ENCODE results near the gene CDK9. TPM values are rescaled to one million over a fixed set of nuclear protein-coding genes. Genes with fewer than 3 reads are reported as not detected.

CDK9 gene
- total RNA-seq, 1 experiment from 2014 or later = 37.3 TPM

- TF ChIP-seq CTCF (conservative IDR thresholded peaks at IDR 0.05; ENCODE audit: low read depth, low read length) (no peak), EZH2phosphoT487 (IDR thresholded peaks at IDR 0.05; ENCODE audit: borderline replicate concordance, low read length) (no peak), EZH2 (IDR thresholded peaks at IDR 0.05; ENCODE audit: low read length, unreplicated experiment) (no peak)
- H3F3A ChIP-seq (ENCODE audit: low read length, unreplicated experiment) = no peaks in the 10 kb centered on the region
- CTCF ChIA-PET = no interaction called here
- no peak overlapping the region for H3K9ac ChIP-seq (ENCODE audit: low read length)
- peaks cover 4% of the 10 kb centered on the region; the same call in 1 of the 2 replicates for H3K4me1 ChIP-seq (ENCODE audit: insufficient read depth, low read length)
- no peaks in the 10 kb centered on the region for H3K79me2 ChIP-seq (ENCODE audit: low read length)
- intact Hi-C loops (cut with micrococcal nuclease) = no loop called here
- no peak overlapping the region for H3K4me2 ChIP-seq (ENCODE audit: low read length)
- POLR2A ChIA-PET (ENCODE audit: unreplicated experiment) = no interaction called here
- ATAC-seq (no peak), DNase-seq (no peak)
- H3K9me3 ChIP-seq (ENCODE audit: low read length) = no peaks in the 10 kb centered on the region
- no peaks in the 10 kb centered on the region for H3K27me3 ChIP-seq (ENCODE audit: low read length)
- no peak overlapping the region for H2AFZ ChIP-seq (ENCODE audit: low read length)
- H3K9me2 ChIP-seq (replicated peaks; ENCODE audit: low read length) = no peaks in the 10 kb centered on the region
- no peak overlapping the region for H3K27ac ChIP-seq (ENCODE audit: low read length)
- H3K4me3 ChIP-seq (ENCODE audit: low read length) = no peak overlapping the region
- no TSS peak for BruUV-seq (replicated peaks)
- no peaks in the 10 kb centered on the region for H4K20me1 ChIP-seq (ENCODE audit: low read length)
- H3K36me3 ChIP-seq (ENCODE audit: low read depth, low read length) = no peaks in the 10 kb centered on the region
Observed at GRCh38 chr9:127769101-127769500, 16.7 kb upstream of the CDK9 start.

DNA sequence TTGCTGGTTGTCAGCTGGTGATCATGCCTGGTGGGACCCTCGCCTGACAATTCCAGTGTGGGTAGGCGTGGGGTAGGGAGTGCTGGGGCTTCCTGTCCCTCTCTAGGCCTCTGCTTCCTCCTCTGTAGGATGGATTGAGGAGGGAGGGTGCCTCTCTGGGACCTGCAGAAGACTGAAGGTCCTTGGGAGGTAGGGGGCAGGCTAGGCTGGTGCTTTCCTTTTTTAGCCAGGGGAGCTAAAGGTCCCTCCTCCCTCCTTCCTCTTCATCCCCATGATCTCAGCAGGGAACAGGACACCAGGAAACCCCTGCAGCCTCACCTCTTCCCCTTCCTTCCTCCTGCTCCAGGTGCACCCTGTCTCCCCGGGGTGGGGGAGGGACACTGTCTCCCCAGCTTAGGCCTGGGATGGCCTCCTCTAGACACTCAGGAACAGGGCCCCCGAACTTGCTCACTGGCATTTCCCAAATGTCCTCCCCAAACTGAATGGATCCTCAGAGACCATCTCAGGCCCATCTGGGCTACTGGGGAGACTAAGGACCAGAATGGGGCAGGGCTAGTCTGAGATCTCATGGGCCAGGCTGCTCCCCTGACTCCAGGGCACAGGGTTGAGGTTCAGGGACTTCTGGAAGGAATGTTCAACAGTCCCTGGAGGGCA is 15.8 kb upstream of the CDK9 start:
- H3K27ac ChIP-seq (ENCODE audit: low read length) = no peak overlapping the region
- no peak for ATAC-seq

More for the DNA sequence above, 15.8 kb upstream of the CDK9 start:
- H3K4me2 ChIP-seq (ENCODE audit: low read length) = peak overlapping the region; percentile 91; the same call in 1 of the 2 replicates
- H3K9me3 ChIP-seq (ENCODE audit: low read length) = no peaks in the 10 kb centered on the region
- ChIA-PET CTCF (no interaction called here), POLR2A (ENCODE audit: unreplicated experiment) (no interaction called here)
- no peak overlapping the region for H2AFZ ChIP-seq (ENCODE audit: low read length)
- TF ChIP-seq EZH2phosphoT487 (IDR thresholded peaks at IDR 0.05; ENCODE audit: borderline replicate concordance, low read length) = no peak
- no peak for TF ChIP-seq EZH2 (IDR thresholded peaks at IDR 0.05; ENCODE audit: low read length, unreplicated experiment)
- no peak for TF ChIP-seq CTCF (conservative IDR thresholded peaks at IDR 0.05; ENCODE audit: low read depth, low read length)
- no peaks in the 10 kb centered on the region for H4K20me1 ChIP-seq (ENCODE audit: low read length)
- DNase-seq = no peak
- H3K9ac ChIP-seq (ENCODE audit: low read length) = no peak overlapping the region
- H3K4me1 ChIP-seq (ENCODE audit: insufficient read depth, low read length) = peaks cover 4% of the 10 kb centered on the region; the same call in 1 of the 2 replicates
- no peak overlapping the region for H3K4me3 ChIP-seq (ENCODE audit: low read length)
- intact Hi-C loops (cut with micrococcal nuclease) = no loop called here
- no TSS peak for BruUV-seq (replicated peaks)
- H3K36me3 ChIP-seq (ENCODE audit: low read depth, low read length) = no peaks in the 10 kb centered on the region
- H3K79me2 ChIP-seq (ENCODE audit: low read length) = no peaks in the 10 kb centered on the region
- no peaks in the 10 kb centered on the region for H3K9me2 ChIP-seq (replicated peaks; ENCODE audit: low read length)
- H3F3A ChIP-seq (ENCODE audit: low read length, unreplicated experiment) = no peaks in the 10 kb centered on the region
- H3K27me3 ChIP-seq (ENCODE audit: low read length) = no peaks in the 10 kb centered on the region

Measured in PC-3 (cell line).